KMS-11 (cell line): ENCODE measurements around the gene HPSE.

Experiments used
- H2AFZ ChIP-seq: fragments of 200-600 bp; sonication (generic); 2 replicates; pipeline ENCODE4 v1.6.1; 2016; ENCODE audit warnings: antibody characterized with exemption, mixed run types, low read depth
- H3K27ac ChIP-seq: fragments of 200-600 bp; sonication (generic); 2 replicates; pipeline ENCODE4 v1.6.1; 2016; ENCODE audit warnings: mild to moderate bottlenecking, mixed run types
- H3K27me3 ChIP-seq: fragments of 200-600 bp; sonication (generic); 2 replicates; pipeline ENCODE4 v1.6.1; 2017; ENCODE audit warnings: mild to moderate bottlenecking, low read depth, mixed run types, moderate library complexity; ENCODE audit not compliant: insufficient read depth
- H3K36me3 ChIP-seq: fragments of 200-600 bp; sonication (generic); 2 replicates; pipeline ENCODE4 v1.6.1; 2017; ENCODE audit warnings: mild to moderate bottlenecking, mixed run types; ENCODE audit not compliant: insufficient read depth
- H3K4me1 ChIP-seq: fragments of 200-600 bp; sonication (generic); 2 replicates; pipeline ENCODE4 v1.6.1; 2016; ENCODE audit warnings: mild to moderate bottlenecking, low read depth, mixed run types; ENCODE audit not compliant: poor library complexity, severe bottlenecking
- H3K4me2 ChIP-seq: fragments of 200-600 bp; sonication (generic); 2 replicates; pipeline ENCODE4 v1.7.0; 2016; ENCODE audit warnings: mild to moderate bottlenecking, mixed run types
- H3K4me3 ChIP-seq: fragments of 200-600 bp; sonication (generic); IDR thresholded peaks from 2 replicates; pipeline ENCODE4 v1.6.1; 2017; ENCODE audit warnings: low read depth, low read length, mixed read lengths; ENCODE audit not compliant: insufficient read depth
- H3K79me2 ChIP-seq: fragments of 200-600 bp; sonication (generic); 2 replicates; pipeline ENCODE4 v1.6.1; 2016; ENCODE audit warnings: low read depth, mixed run types; ENCODE audit not compliant: insufficient read depth
- H3K9ac ChIP-seq: fragments of 200-600 bp; sonication (generic); 2 replicates; pipeline ENCODE4 v1.6.1; 2016; ENCODE audit warnings: mild to moderate bottlenecking, mixed run types
- H4K20me1 ChIP-seq: fragments of 200-600 bp; sonication (generic); 2 replicates; pipeline ENCODE4 v1.6.1; 2016; ENCODE audit warnings: mild to moderate bottlenecking, mixed run types; ENCODE audit not compliant: insufficient read depth
- CTCF ChIP-seq: fragments of 200-600 bp; sonication (generic); conservative IDR thresholded peaks from 2 replicates; pipeline ENCODE4 v1.6.1; 2017; ENCODE audit warnings: low read depth, mild to moderate bottlenecking, antibody characterized with exemption, low read length, moderate library complexity, mixed read lengths

HPSE gene

GRCh38 chr4:83334425-83335241 lies at the start of gene HPSE:
HPSE (minus strand) TSS chr4:83334848; CDS start chr4:83334782, 66 bp downstream.
- no peak for TF ChIP-seq CTCF
- H3K4me2 ChIP-seq = peak within 1 kb of the TSS; percentile 92
- H3K4me3 ChIP-seq = no peak within 1 kb of the TSS
- peak within 1 kb of the TSS; percentile 22; the same call in 1 of the 2 replicates for H3K9ac ChIP-seq
- peaks cover 9% of the 10 kb centered on the region for H3K27me3 ChIP-seq
- H2AFZ ChIP-seq = peak within 1 kb of the TSS; percentile 99
- no peaks in the 10 kb centered on the region for H3K79me2 ChIP-seq
- H3K36me3 ChIP-seq = no peaks in the 10 kb centered on the region
- H3K27ac ChIP-seq = no peak within 1 kb of the TSS
- H3K4me1 ChIP-seq = peaks cover 23% of the 10 kb centered on the region
- no peaks in the 10 kb centered on the region for H4K20me1 ChIP-seq

- Histone ChIP-seq H3K36me3 (no peaks in the 10 kb centered on the region), H3K79me2 (no peaks in the 10 kb centered on the region), H2AFZ (peak overlapping the region; percentile 27), H3K4me3 (no peak overlapping the region), H3K27ac (no peak overlapping the region), H3K9ac (no peak overlapping the region), H3K4me2 (no peak overlapping the region), H3K27me3 (no peaks in the 10 kb centered on the region), H3K4me1 (peaks cover 5% of the 10 kb centered on the region), H4K20me1 (no peaks in the 10 kb centered on the region)
- TF ChIP-seq CTCF = no peak
Observed at GRCh38 chr4:83382850-83383249, 48.2 kb upstream of the HPSE start.

- H3K4me3 ChIP-seq = no peak overlapping the region
- H3K36me3 ChIP-seq = no peaks in the 10 kb centered on the region
- H3K4me1 ChIP-seq = peaks cover 5% of the 10 kb centered on the region
- H2AFZ ChIP-seq = no peak overlapping the region
- H3K27ac ChIP-seq = no peak overlapping the region
- H3K27me3 ChIP-seq = no peaks in the 10 kb centered on the region
- no peak overlapping the region for H3K9ac ChIP-seq
- no peak for TF ChIP-seq CTCF
- H3K79me2 ChIP-seq = no peaks in the 10 kb centered on the region
- no peak overlapping the region for H3K4me2 ChIP-seq
- no peaks in the 10 kb centered on the region for H4K20me1 ChIP-seq
Observed at GRCh38 chr4:83381173-83381572, 46.5 kb upstream of the HPSE start.

- no peak for TF ChIP-seq CTCF
- Histone ChIP-seq H3K4me1 (peaks cover 5% of the 10 kb centered on the region), H3K36me3 (no peaks in the 10 kb centered on the region), H3K4me3 (no peak overlapping the region), H3K4me2 (no peak overlapping the region), H3K27ac (no peak overlapping the region), H2AFZ (no peak overlapping the region), H3K9ac (no peak overlapping the region), H4K20me1 (no peaks in the 10 kb centered on the region), H3K27me3 (no peaks in the 10 kb centered on the region), H3K79me2 (no peaks in the 10 kb centered on the region)
Observed at GRCh38 chr4:83378419-83378818, 43.8 kb upstream of the HPSE start.
